Vagina (tissue), 2 donors: ENCODE measurements around the gene AP2A1.

Source experiments
- POLR2A ChIP-seq, 2 donors: fragments of 450-650 bp; IDR thresholded peaks; one replicate each; pipeline ENCODE4 v1.6.1; 2017; ENCODE audit warnings: antibody characterized with exemption in 2 of 2, mild to moderate bottlenecking in 2 of 2, moderate library complexity in 2 of 2
- TF ChIP-seq, protein P1 (sequence below), 3 experiments: fragments of 450-650 bp in 2 of 3; fragments of 200-600 bp in 1 of 3; sonication (generic) in 1 of 3; IDR thresholded peaks; one replicate each; pipeline ENCODE4 v1.5.1; 2017 to 2019; ENCODE audit warnings: antibody characterized with exemption in 3 of 3, mild to moderate bottlenecking in 2 of 3, moderate library complexity in 2 of 3

DNA sequence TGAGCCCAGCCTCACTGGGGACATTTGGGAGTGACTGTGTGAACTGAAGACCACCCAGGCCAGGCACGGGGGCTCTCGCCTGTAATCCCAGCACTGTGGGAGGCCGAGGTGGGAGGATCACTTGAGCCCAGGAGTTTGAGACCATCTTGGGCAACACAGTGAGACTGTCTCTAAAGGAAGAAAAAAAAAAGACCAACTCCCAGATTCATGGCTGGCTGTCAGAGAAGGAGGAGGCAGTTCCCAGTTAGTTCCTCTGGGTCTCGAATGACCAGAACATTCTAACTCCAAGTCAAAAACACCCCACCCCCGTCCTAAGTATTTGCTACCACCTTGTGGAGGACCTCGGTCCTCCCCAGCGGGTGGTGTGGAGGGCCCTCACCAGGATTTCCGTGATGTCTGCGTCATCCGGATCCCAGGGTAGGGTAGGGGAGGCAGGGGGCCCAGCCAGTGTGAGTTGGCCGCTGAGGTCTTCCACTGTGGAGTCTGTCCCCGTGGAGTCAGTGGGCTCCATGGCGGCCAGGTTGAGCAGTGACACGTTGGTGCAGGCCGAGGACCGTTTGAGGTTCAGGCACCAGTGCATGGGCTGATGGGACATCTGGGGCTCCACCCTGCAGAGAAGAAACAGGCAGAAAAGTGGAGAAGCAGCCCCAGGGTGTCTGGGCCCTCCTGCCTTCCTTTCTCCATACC is 5.0 kb upstream of the AP2A1 start:
- TF ChIP-seq, protein P1, sequence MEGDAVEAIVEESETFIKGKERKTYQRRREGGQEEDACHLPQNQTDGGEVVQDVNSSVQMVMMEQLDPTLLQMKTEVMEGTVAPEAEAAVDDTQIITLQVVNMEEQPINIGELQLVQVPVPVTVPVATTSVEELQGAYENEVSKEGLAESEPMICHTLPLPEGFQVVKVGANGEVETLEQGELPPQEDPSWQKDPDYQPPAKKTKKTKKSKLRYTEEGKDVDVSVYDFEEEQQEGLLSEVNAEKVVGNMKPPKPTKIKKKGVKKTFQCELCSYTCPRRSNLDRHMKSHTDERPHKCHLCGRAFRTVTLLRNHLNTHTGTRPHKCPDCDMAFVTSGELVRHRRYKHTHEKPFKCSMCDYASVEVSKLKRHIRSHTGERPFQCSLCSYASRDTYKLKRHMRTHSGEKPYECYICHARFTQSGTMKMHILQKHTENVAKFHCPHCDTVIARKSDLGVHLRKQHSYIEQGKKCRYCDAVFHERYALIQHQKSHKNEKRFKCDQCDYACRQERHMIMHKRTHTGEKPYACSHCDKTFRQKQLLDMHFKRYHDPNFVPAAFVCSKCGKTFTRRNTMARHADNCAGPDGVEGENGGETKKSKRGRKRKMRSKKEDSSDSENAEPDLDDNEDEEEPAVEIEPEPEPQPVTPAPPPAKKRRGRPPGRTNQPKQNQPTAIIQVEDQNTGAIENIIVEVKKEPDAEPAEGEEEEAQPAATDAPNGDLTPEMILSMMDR (IDR thresholded peaks at IDR 0.05) = no peak
- no peak for TF ChIP-seq POLR2A (IDR thresholded peaks at IDR 0.05)
